Measurements from ENCODE around the gene TGFBI. TPM values are rescaled to one million over a fixed set of nuclear protein-coding genes. Genes with fewer than 3 reads are reported as not detected.

TGFBI gene
- total RNA-seq, 1 experiment from 2014 or later = 115 TPM

GRCh38 chr5:136046246-136046645, 17.5 kb downstream of the TGFBI start:
- Histone ChIP-seq H3K36me3 (ENCODE audit: insufficient read depth, low read length, poor library complexity, severe bottlenecking) (no peaks in the 10 kb centered on the region), H3K4me3 (ENCODE audit: low read depth, low read length, poor library complexity, severe bottlenecking) (no peak overlapping the region), H3K4me1 (ENCODE audit: insufficient read depth, low read length, poor library complexity, severe bottlenecking) (peaks cover 21% of the 10 kb centered on the region), H3K9me3 (ENCODE audit: low read depth, low read length, poor library complexity, severe bottlenecking) (no peaks in the 10 kb centered on the region), H3K27me3 (replicated peaks; ENCODE audit: insufficient read depth, low read depth, low read length, poor library complexity) (no peaks in the 10 kb centered on the region), H3K27ac (ENCODE audit: low read depth, low read length, poor library complexity, severe bottlenecking) (no peak overlapping the region)
- TF ChIP-seq EZH2 (IDR thresholded peaks at IDR 0.05; ENCODE audit: borderline replicate concordance, low read depth, low read length, poor library complexity, severe bottlenecking) = no peak
- TF ChIP-seq CTCF (conservative IDR thresholded peaks at IDR 0.05; ENCODE audit: low read depth, low read length) = no peak
- intact Hi-C loops (cut with micrococcal nuclease; ENCODE audit: unreplicated experiment) = no loop called here
- CTCF ChIA-PET = no interaction called here
- no TSS peak for BruUV-seq (replicated peaks)
- no peak for DNase-seq (ENCODE audit: low spot score)
- POLR2A ChIA-PET (ENCODE audit: low non-redundant PET) = no interaction called here

GRCh38 chr5:136047858-136048257, 19.1 kb downstream of the TGFBI start:
- intact Hi-C loops (cut with micrococcal nuclease; ENCODE audit: unreplicated experiment) = no loop called here
- Histone ChIP-seq H3K36me3 (ENCODE audit: insufficient read depth, low read length, poor library complexity, severe bottlenecking) (no peaks in the 10 kb centered on the region), H3K27me3 (replicated peaks; ENCODE audit: insufficient read depth, low read depth, low read length, poor library complexity) (no peaks in the 10 kb centered on the region), H3K4me3 (ENCODE audit: low read depth, low read length, poor library complexity, severe bottlenecking) (no peak overlapping the region), H3K4me1 (ENCODE audit: insufficient read depth, low read length, poor library complexity, severe bottlenecking) (peaks cover 6% of the 10 kb centered on the region), H3K9me3 (ENCODE audit: low read depth, low read length, poor library complexity, severe bottlenecking) (no peaks in the 10 kb centered on the region), H3K27ac (ENCODE audit: low read depth, low read length, poor library complexity, severe bottlenecking) (no peak overlapping the region)
- TF ChIP-seq EZH2 (IDR thresholded peaks at IDR 0.05; ENCODE audit: borderline replicate concordance, low read depth, low read length, poor library complexity, severe bottlenecking) = no peak
- TF ChIP-seq CTCF (conservative IDR thresholded peaks at IDR 0.05; ENCODE audit: low read depth, low read length) = no peak
- ChIA-PET CTCF (no interaction called here), POLR2A (ENCODE audit: low non-redundant PET) (no interaction called here)
- DNase-seq (ENCODE audit: low spot score) = no peak
- no TSS peak for BruUV-seq (replicated peaks)

GRCh38 chr5:136048966-136049365, 20.2 kb downstream of the TGFBI start:
- Histone ChIP-seq H3K9me3 (ENCODE audit: low read depth, low read length, poor library complexity, severe bottlenecking) (no peaks in the 10 kb centered on the region), H3K4me1 (ENCODE audit: insufficient read depth, low read length, poor library complexity, severe bottlenecking) (no peaks in the 10 kb centered on the region), H3K27ac (ENCODE audit: low read depth, low read length, poor library complexity, severe bottlenecking) (no peak overlapping the region), H3K27me3 (replicated peaks; ENCODE audit: insufficient read depth, low read depth, low read length, poor library complexity) (no peaks in the 10 kb centered on the region), H3K36me3 (ENCODE audit: insufficient read depth, low read length, poor library complexity, severe bottlenecking) (no peaks in the 10 kb centered on the region), H3K4me3 (ENCODE audit: low read depth, low read length, poor library complexity, severe bottlenecking) (no peak overlapping the region)
- intact Hi-C loops (cut with micrococcal nuclease; ENCODE audit: unreplicated experiment) = no loop called here
- ChIA-PET CTCF (no interaction called here), POLR2A (ENCODE audit: low non-redundant PET) (no interaction called here)
- no TSS peak for BruUV-seq (replicated peaks)
- TF ChIP-seq CTCF (conservative IDR thresholded peaks at IDR 0.05; ENCODE audit: low read depth, low read length) = no peak
- no peak for DNase-seq (ENCODE audit: low spot score)
